Left ventricle myocardium superior (tissue), 1 donor: Measurements from ENCODE around the gene MAP2K5. TPM values are rescaled to one million over a fixed set of nuclear protein-coding genes. Genes with fewer than 3 reads are reported as not detected.
A peak's percentile ranks its signal among the peaks of the same experiment; 100 is the strongest.

Source experiments
- ATAC-seq: fragments of 200-7000 bp; cut with Tn5 transposase; one replicate; pipeline ENCODE4 v1.9.1; 2020; ENCODE audit warnings: mild to moderate bottlenecking, moderate library complexity
- DNase-seq: peaks from one replicate; pipeline ENCODE4 v3.0.0-alpha.2; 2020
- intact Hi-C: fragments of 100-400 bp; cut with micrococcal nuclease; formaldehyde crosslinking; loops from one replicate; pipeline ENCODE4 v1.11.0; 2022
- total RNA-seq: library from RNA; stranded (reverse); fragmentation: NEBNext Ultra II Directional; extraction: Animal tissue kit (Norgen Biotek cat#: 25700); gene quantifications from one replicate; pipeline ENCODE4 v1.2.1, GENCODE V29; 2021
- donor health status: DM: no; HTN: yes; CAD: no; lungs with severe emphysema.

MAP2K5 gene
- total RNA-seq, 1 donor from 2014 or later: 22.0 TPM

- DNase-seq: no peak
- no peak for ATAC-seq
- intact Hi-C loops: no loop called here
Observed at GRCh38 chr15:67736810-67737209, 194.3 kb downstream of the MAP2K5 start.

GRCh38 chr15:67738056-67738455, 195.6 kb downstream of the MAP2K5 start:
- intact Hi-C loops: no loop called here
- DNase-seq (no peak), ATAC-seq (no peak)

- intact Hi-C loops: no loop called here
Observed at GRCh38 chr15:67740405-67740804, 197.9 kb downstream of the MAP2K5 start.

GRCh38 chr15:67741308-67741707, 198.8 kb downstream of the MAP2K5 start:
- intact Hi-C loops: no loop called here
- ATAC-seq (no peak), DNase-seq (no peak)

More at GRCh38 chr15:67740405-67740804, 197.9 kb downstream of the MAP2K5 start:
- DNase-seq (no peak), ATAC-seq (no peak)

- ATAC-seq: no peak
- intact Hi-C loops: no loop called here
Observed at GRCh38 chr15:67743558-67743957, 201.1 kb downstream of the MAP2K5 start.

GRCh38 chr15:67744331-67745072, 202.0 kb downstream of the MAP2K5 start:
- ATAC-seq (no peak), DNase-seq (no peak)
- intact Hi-C loops: no loop called here

More at GRCh38 chr15:67743558-67743957, 201.1 kb downstream of the MAP2K5 start:
- DNase-seq: no peak

GRCh38 chr15:67745073-67746006, 202.8 kb downstream of the MAP2K5 start:
- DNase-seq (no peak), ATAC-seq (no peak)
- intact Hi-C loops: no loop called here

- ATAC-seq (peak; percentile 18), DNase-seq (no peak)
- intact Hi-C loops: no loop called here
Observed at GRCh38 chr15:67746022-67746421, 203.5 kb downstream of the MAP2K5 start.

GRCh38 chr15:67746450-67746849, 203.9 kb downstream of the MAP2K5 start:
- intact Hi-C loops: no loop called here
- ATAC-seq (no peak), DNase-seq (no peak)

GRCh38 chr15:67747921-67748320, 205.4 kb downstream of the MAP2K5 start:
- DNase-seq: no peak
- no peak for ATAC-seq
- intact Hi-C loops: no loop called here

GRCh38 chr15:67750371-67750770, 207.9 kb downstream of the MAP2K5 start:
- DNase-seq (no peak), ATAC-seq (no peak)
- intact Hi-C loops: no loop called here

- ATAC-seq (no peak), DNase-seq (no peak)
- intact Hi-C loops: no loop called here
Observed at GRCh38 chr15:67753891-67754290, 211.4 kb downstream of the MAP2K5 start.

GRCh38 chr15:67755264-67755663, 212.8 kb downstream of the MAP2K5 start:
- no peak for DNase-seq
- intact Hi-C loops: no loop called here
- no peak for ATAC-seq

GRCh38 chr15:67755936-67756335, 213.4 kb downstream of the MAP2K5 start:
- peak; percentile 59 for ATAC-seq
- intact Hi-C loops: no loop called here
- DNase-seq: no peak

GRCh38 chr15:67758619-67759300, 216.3 kb downstream of the MAP2K5 start:
- DNase-seq (no peak), ATAC-seq (no peak)
- intact Hi-C loops: no loop called here

GRCh38 chr15:67760901-67761300, 218.4 kb downstream of the MAP2K5 start:
- intact Hi-C loops: no loop called here
- no peak for DNase-seq
- no peak for ATAC-seq

- intact Hi-C loops: no loop called here
- ATAC-seq (no peak), DNase-seq (no peak)
Observed at GRCh38 chr15:67761343-67761742, 218.8 kb downstream of the MAP2K5 start.

GRCh38 chr15:67762610-67763368, 220.3 kb downstream of the MAP2K5 start:
- no peak for DNase-seq
- intact Hi-C loops: no loop called here
- no peak for ATAC-seq

GRCh38 chr15:67765701-67766100, 223.2 kb downstream of the MAP2K5 start:
- intact Hi-C loops: no loop called here
- DNase-seq: no peak

More at GRCh38 chr15:67765701-67766100, 223.2 kb downstream of the MAP2K5 start:
- no peak for ATAC-seq
